PC-3 (cell line): Measurements from ENCODE around the gene LRFN4. TPM values are rescaled to one million over a fixed set of nuclear protein-coding genes. Genes with fewer than 3 reads are reported as not detected.

Experiments used
- ATAC-seq: fragments of 200-7000 bp; cut with Tn5 transposase; 2 replicates; pipeline ENCODE4 v1.9.1; 2020; ENCODE audit warnings: mild to moderate bottlenecking, moderate library complexity
- BruUV-seq: library from RNA; stranded (reverse); fragments of 400-500 nt; replicated peaks from 2 replicates; lab custom pipeline; 2021; lab: Mats Ljungman, UMichigan
- CTCF ChIA-PET: fragments of 300-600 bp; sonication (Branson Sonifier 250); formaldehyde crosslinking; loops from one replicate; lab custom pipeline; 2022; ENCODE audit warnings: antibody characterized with exemption; lab: Charles Lee
- POLR2A ChIA-PET: fragments of 300-600 bp; sonication (Branson Sonifier 250); formaldehyde crosslinking; loops from one replicate; lab custom pipeline; 2022; ENCODE audit warnings: antibody characterized with exemption; ENCODE audit not compliant: unreplicated experiment; lab: Charles Lee
- DNase-seq: peaks from one replicate; pipeline ENCODE4 v3.0.0-alpha.2; 2015
- H2AFZ ChIP-seq: fragments of 300-600 bp; sonication (generic); 2 replicates; pipeline ENCODE4 v1.6.0; 2016; ENCODE audit warnings: antibody characterized with exemption, low read length
- H3F3A ChIP-seq: fragments of 300-600 bp; sonication (generic); one replicate; pipeline ENCODE4 v1.6.0; 2017; ENCODE audit warnings: antibody characterized with exemption, low read length, control low read depth, mild to moderate bottlenecking; ENCODE audit not compliant: unreplicated experiment
- H3K27ac ChIP-seq: fragments of 300-600 bp; sonication (generic); 2 replicates; pipeline ENCODE4 v1.5.1; 2016; ENCODE audit warnings: mild to moderate bottlenecking, low read length
- H3K27me3 ChIP-seq: fragments of 300-600 bp; sonication (generic); 2 replicates; pipeline ENCODE4 v1.6.1; 2016; ENCODE audit warnings: low read length, mixed read lengths
- H3K36me3 ChIP-seq: fragments of 300-600 bp; sonication (generic); 2 replicates; pipeline ENCODE4 v1.6.1; 2016; ENCODE audit warnings: low read depth, mixed run types, low read length, mixed read lengths
- H3K4me1 ChIP-seq: fragments of 300-600 bp; sonication (generic); 2 replicates; pipeline ENCODE4 v1.5.1; 2016; ENCODE audit warnings: low read length; ENCODE audit not compliant: insufficient read depth
- H3K4me2 ChIP-seq: fragments of 300-600 bp; sonication (generic); 2 replicates; pipeline ENCODE4 v1.6.0; 2016; ENCODE audit warnings: low read length
- H3K4me3 ChIP-seq: fragments of 300-600 bp; sonication (generic); 2 replicates; pipeline ENCODE4 v1.5.1; 2016; ENCODE audit warnings: mild to moderate bottlenecking, low read length, mixed read lengths
- H3K79me2 ChIP-seq: fragments of 300-600 bp; sonication (generic); 2 replicates; pipeline ENCODE4 v1.6.1; 2017; ENCODE audit warnings: low read length, mixed read lengths
- H3K9ac ChIP-seq: fragments of 300-600 bp; sonication (generic); 2 replicates; pipeline ENCODE4 v1.6.0; 2016; ENCODE audit warnings: mild to moderate bottlenecking, low read length
- H3K9me2 ChIP-seq: fragments of 300-600 bp; sonication (generic); replicated peaks from 2 replicates; pipeline ENCODE4 v1.6.1; 2016; ENCODE audit warnings: mixed run types, low read length, mixed read lengths
- H3K9me3 ChIP-seq: fragments of 300-600 bp; sonication (generic); 2 replicates; pipeline ENCODE4 v1.6.1; 2016; ENCODE audit warnings: low read length, mixed read lengths
- H4K20me1 ChIP-seq: fragments of 300-600 bp; sonication (generic); 2 replicates; pipeline ENCODE4 v1.6.1; 2016; ENCODE audit warnings: low read length, mixed read lengths
- EZH2 ChIP-seq: fragments of 300-600 bp; sonication (generic); IDR thresholded peaks from one replicate; pipeline ENCODE4 v1.6.1; 2017; ENCODE audit warnings: antibody characterized with exemption, mild to moderate bottlenecking, low read length; ENCODE audit not compliant: unreplicated experiment
- EZH2phosphoT487 ChIP-seq: fragments of 300-600 bp; sonication (generic); IDR thresholded peaks from 2 replicates; pipeline ENCODE4 v1.6.1; 2018; ENCODE audit warnings: mild to moderate bottlenecking, antibody characterized with exemption, low read length, borderline replicate concordance
- intact Hi-C: fragments of 100-400 bp; cut with micrococcal nuclease; formaldehyde crosslinking; loops from 2 replicates; pipeline ENCODE4 v1.9.0; 2023
- total RNA-seq: library from RNA; depleted of rRNA; stranded (reverse); fragments of >200 nt; gene quantifications from 2 replicates; pipeline ENCODE4 v1.2.3, GENCODE V29; 2014
- TF ChIP-seq, protein P1 (sequence below): fragments of 300-600 bp; sonication (generic); conservative IDR thresholded peaks from 2 replicates; pipeline ENCODE4 v1.5.1; 2017; ENCODE audit warnings: antibody characterized with exemption, low read depth, mild to moderate bottlenecking, low read length

Gene LRFN4
- total RNA-seq, 1 experiment from 2014 or later: 64.4 TPM

DNA sequence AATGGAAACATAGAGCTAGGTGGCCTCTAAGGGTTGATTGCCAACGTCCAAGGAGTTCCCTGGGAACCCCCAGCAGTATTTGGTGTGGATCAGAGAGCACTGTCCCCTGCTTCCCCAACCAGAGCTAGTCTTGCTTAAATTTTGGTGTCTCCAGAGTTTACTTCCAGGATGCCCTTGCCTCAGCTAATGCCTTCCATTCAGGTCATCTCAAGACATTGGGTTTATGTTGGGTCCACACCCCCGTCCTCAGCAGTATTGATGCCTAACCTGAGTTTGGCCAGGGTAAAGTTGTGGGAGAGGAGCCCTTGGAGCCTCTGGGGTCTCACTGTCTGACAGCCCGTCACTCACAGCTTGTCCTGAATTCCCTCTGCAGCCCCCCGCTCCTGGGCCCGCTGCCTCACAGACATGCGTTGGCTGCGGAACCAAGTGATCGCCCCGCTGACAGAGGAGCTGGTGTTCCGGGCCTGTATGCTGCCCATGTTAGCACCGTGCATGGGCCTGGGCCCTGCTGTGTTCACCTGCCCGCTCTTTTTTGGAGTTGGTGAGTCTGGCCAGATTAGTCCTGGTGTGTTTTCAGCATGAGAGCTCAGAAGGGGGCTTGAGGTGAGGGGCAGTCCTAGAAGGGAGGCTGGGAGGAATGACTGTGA lies 12.2 kb upstream of the LRFN4 start:
- CTCF ChIA-PET: no interaction called here
- H3K9ac ChIP-seq: peak overlapping the region; percentile 99; the same call in 1 of the 2 replicates
- H4K20me1 ChIP-seq: no peaks in the 10 kb centered on the region
- H3K4me3 ChIP-seq: peak overlapping the region; percentile 96
- POLR2A ChIA-PET: interaction anchor here (0.6 kb wide), 1 partner anchor 12 kb away, joined by 15 read pairs; no protein-coding TSS in a partner anchor
- intact Hi-C loops: no loop called here
- H3K27ac ChIP-seq: no peak overlapping the region
- no peaks in the 10 kb centered on the region for H3K9me2 ChIP-seq
- TF ChIP-seq EZH2phosphoT487: no peak
- TF ChIP-seq, protein P1, sequence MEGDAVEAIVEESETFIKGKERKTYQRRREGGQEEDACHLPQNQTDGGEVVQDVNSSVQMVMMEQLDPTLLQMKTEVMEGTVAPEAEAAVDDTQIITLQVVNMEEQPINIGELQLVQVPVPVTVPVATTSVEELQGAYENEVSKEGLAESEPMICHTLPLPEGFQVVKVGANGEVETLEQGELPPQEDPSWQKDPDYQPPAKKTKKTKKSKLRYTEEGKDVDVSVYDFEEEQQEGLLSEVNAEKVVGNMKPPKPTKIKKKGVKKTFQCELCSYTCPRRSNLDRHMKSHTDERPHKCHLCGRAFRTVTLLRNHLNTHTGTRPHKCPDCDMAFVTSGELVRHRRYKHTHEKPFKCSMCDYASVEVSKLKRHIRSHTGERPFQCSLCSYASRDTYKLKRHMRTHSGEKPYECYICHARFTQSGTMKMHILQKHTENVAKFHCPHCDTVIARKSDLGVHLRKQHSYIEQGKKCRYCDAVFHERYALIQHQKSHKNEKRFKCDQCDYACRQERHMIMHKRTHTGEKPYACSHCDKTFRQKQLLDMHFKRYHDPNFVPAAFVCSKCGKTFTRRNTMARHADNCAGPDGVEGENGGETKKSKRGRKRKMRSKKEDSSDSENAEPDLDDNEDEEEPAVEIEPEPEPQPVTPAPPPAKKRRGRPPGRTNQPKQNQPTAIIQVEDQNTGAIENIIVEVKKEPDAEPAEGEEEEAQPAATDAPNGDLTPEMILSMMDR: no peak
- TF ChIP-seq EZH2: no peak
- H3K36me3 ChIP-seq: peaks cover 21% of the 10 kb centered on the region
- H3F3A ChIP-seq: no peaks in the 10 kb centered on the region
- H3K79me2 ChIP-seq: peaks cover 45% of the 10 kb centered on the region
- peak overlapping the region; percentile 92 for H3K4me2 ChIP-seq
- BruUV-seq: no TSS peak
- DNase-seq: no peak
- peaks cover 35% of the 10 kb centered on the region for H3K4me1 ChIP-seq
- H2AFZ ChIP-seq: no peak overlapping the region
- no peaks in the 10 kb centered on the region for H3K9me3 ChIP-seq
- no peaks in the 10 kb centered on the region for H3K27me3 ChIP-seq
- no peak for ATAC-seq

DNA sequence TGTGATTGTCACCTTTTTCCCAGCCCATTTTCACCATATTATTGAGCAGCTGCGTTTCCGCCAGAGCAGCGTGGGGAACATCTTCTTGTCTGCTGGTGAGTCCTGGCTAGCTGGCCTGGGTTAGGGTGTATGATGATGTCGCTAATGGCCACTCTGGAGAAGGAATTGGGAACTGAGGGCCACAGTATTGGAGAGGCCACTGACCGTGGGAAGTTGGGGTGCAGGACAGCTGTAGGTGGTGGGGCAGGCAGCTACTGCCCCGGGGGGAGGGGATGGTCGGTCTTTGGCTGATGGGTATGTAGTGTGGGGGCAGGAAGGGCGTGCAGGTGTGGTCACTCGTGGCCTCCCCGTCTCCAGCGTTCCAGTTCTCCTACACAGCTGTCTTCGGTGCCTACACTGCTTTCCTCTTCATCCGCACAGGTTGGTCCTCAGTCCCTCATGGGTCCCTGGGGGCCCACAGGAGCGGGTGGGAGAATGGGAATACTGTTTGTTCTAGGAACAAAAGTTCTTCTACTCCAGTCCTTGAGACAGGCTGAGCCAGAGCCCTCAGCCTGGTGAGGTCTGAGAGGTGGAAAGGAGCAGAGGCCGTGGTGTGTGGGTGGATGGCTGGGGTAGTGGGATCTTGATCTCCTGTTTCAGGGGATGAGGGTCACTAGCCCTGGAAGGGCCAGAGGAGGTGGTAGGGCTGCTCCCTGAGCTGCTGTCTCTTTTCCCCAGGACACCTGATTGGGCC lies 11.6 kb upstream of the LRFN4 start:
- no peak overlapping the region for H3K4me3 ChIP-seq
- H3K79me2 ChIP-seq: peaks cover 45% of the 10 kb centered on the region

More for the DNA sequence above, 11.6 kb upstream of the LRFN4 start:
- peaks cover 35% of the 10 kb centered on the region for H3K4me1 ChIP-seq
- intact Hi-C loops: no loop called here
- H3K27ac ChIP-seq: no peak overlapping the region
- DNase-seq: no peak
- no peaks in the 10 kb centered on the region for H3K27me3 ChIP-seq
- no peaks in the 10 kb centered on the region for H3K9me2 ChIP-seq
- no peaks in the 10 kb centered on the region for H3K9me3 ChIP-seq
- ChIA-PET POLR2A (interaction anchor here (0.6 kb wide), 1 partner anchor 13 kb away, joined by 15 read pairs; no protein-coding TSS in a partner anchor), CTCF (no interaction called here)
- BruUV-seq: no TSS peak
- no peaks in the 10 kb centered on the region for H4K20me1 ChIP-seq
- H2AFZ ChIP-seq: no peak overlapping the region
- H3K36me3 ChIP-seq: peaks cover 21% of the 10 kb centered on the region
- ATAC-seq: no peak
- TF ChIP-seq EZH2: no peak
- no peak for TF ChIP-seq EZH2phosphoT487
- TF ChIP-seq, protein P1: no peak
- no peak overlapping the region for H3K4me2 ChIP-seq
- no peaks in the 10 kb centered on the region for H3F3A ChIP-seq
- no peak overlapping the region for H3K9ac ChIP-seq
